Measurements from ENCODE around the gene B4GALNT1. TPM values are rescaled to one million over a fixed set of nuclear protein-coding genes. Genes with fewer than 3 reads are reported as not detected.

The B4GALNT1 gene
- total RNA-seq, 2 experiments from 2014 or later: 1.4 to 1.8 TPM

GRCh38 chr12:57610554-57611107 is 22.4 kb downstream of the B4GALNT1 start:
- Mint-ChIP-seq H3K4me3 (peak overlapping the region; percentile 60), H3K27ac (no peak overlapping the region), H3K36me3 (ENCODE audit: low read depth) (no peaks in the 10 kb centered on the region), H3K4me1 (ENCODE audit: low read depth) (peaks cover 12% of the 10 kb centered on the region), H3K27me3 (ENCODE audit: low read depth) (peaks cover 16% of the 10 kb centered on the region), H3K9me3 (no peaks in the 10 kb centered on the region)
- DNase-seq: no peak
- intact Hi-C loops (cut with micrococcal nuclease): loop anchor here (1.0 to 2.0 kb wide), 2 partner anchors 19 to 22 kb away; partner anchors contain the start of genes B4GALNT1 and PIP4K2C
- CTCF ChIA-PET: interaction anchor here (0.6 to 1.6 kb wide), 4 partner anchors 10 to 30 kb away, joined by 3 to 12 read pairs (median 6); no protein-coding TSS in a partner anchor

DNA sequence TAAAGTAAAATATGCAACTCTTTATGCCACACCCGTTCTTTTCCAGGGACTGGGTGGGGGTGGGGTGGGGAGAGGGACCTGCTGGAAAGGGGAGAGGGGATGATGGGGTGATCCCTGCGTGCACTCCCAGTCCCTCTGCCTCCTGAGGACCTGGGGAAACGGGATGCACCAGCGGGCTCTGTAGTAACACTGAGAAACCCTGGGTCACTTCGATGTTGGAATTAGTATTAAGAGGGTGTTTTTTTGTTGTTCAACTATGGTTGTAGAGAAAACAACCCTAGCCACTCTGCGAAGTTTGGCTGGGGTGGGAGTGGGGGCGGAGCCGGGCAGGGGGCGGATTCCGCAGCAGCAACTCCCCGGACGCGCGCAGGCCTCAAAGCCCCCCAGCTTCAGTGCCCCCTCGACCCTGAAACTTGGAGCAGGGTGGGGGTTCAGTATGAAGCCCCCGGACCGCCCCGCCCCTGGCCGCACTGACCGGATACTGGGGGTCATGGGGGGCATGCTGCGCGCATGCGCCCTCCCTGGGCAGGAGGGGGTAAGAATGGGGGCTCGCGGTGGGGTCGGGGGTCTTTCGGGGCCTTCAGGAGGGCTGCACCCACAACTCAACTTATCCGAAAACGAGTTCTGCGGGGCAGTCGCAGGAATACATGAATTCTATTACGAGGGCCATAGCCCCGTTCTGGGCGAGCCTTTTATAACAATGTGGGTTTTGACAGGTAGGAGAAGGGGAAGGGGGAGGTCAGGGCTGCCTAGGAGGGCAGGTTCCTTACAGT is 23.0 kb downstream of the B4GALNT1 start:
- CTCF ChIA-PET: interaction anchor here (1.0 to 1.6 kb wide), 5 partner anchors 10 to 29 kb away, joined by 3 to 12 read pairs (median 6); partner anchors contain the start of gene B4GALNT1
- DNase-seq: no peak
- Mint-ChIP-seq H3K4me3 (peak overlapping the region; percentile 60), H3K36me3 (ENCODE audit: low read depth) (no peaks in the 10 kb centered on the region), H3K27me3 (ENCODE audit: low read depth) (peaks cover 16% of the 10 kb centered on the region), H3K27ac (no peak overlapping the region), H3K9me3 (no peaks in the 10 kb centered on the region), H3K4me1 (ENCODE audit: low read depth) (peaks cover 18% of the 10 kb centered on the region)
- intact Hi-C loops (cut with micrococcal nuclease): loop anchor here (2.0 kb wide), 1 partner anchor 23 kb away; the partner anchor contains the start of gene B4GALNT1

DNA sequence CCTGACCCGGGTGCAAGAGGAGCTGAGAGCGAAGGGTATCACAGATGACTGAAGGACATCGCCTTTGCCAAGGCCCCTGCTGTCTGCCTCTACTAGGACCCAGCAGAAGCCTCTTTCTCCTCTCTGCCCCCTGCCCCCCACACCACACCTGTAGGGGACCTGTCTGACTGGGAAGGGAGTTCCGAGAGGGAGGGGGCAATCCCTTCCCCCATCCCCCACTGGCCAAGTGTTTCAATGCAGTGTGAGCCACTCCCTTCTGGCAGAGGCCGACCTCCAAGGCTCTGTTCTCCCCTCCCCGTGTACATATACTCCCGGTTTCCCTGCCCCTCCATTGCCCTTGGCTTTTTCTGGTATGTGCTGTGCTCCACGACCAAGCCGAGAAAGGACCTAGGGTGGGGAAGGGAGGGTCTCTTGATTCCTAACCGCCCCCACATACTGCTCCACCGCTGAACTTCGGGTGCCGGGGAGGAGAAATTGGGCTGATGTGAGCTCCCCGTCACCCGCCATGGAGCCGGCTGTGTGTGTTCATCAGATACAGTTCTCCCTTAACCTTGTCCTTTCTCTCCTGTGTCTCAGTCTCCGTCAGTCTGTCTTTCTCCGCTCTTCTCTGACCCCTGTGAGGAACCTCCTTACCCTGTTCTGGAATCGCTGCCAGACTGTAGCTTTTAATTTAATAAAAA is 23.8 kb downstream of the B4GALNT1 start:
- Mint-ChIP-seq H3K4me3 (no peak overlapping the region), H3K9me3 (no peaks in the 10 kb centered on the region), H3K27ac (no peak overlapping the region), H3K4me1 (ENCODE audit: low read depth) (peaks cover 22% of the 10 kb centered on the region), H3K27me3 (ENCODE audit: low read depth) (peaks cover 16% of the 10 kb centered on the region), H3K36me3 (ENCODE audit: low read depth) (no peaks in the 10 kb centered on the region)
- CTCF ChIA-PET: interaction anchor here (1.2 to 1.5 kb wide), 2 partner anchors 11 to 24 kb away, joined by 3 to 6 read pairs; partner anchors contain the start of gene B4GALNT1
- intact Hi-C loops (cut with micrococcal nuclease): no loop called here
- DNase-seq: no peak

DNA sequence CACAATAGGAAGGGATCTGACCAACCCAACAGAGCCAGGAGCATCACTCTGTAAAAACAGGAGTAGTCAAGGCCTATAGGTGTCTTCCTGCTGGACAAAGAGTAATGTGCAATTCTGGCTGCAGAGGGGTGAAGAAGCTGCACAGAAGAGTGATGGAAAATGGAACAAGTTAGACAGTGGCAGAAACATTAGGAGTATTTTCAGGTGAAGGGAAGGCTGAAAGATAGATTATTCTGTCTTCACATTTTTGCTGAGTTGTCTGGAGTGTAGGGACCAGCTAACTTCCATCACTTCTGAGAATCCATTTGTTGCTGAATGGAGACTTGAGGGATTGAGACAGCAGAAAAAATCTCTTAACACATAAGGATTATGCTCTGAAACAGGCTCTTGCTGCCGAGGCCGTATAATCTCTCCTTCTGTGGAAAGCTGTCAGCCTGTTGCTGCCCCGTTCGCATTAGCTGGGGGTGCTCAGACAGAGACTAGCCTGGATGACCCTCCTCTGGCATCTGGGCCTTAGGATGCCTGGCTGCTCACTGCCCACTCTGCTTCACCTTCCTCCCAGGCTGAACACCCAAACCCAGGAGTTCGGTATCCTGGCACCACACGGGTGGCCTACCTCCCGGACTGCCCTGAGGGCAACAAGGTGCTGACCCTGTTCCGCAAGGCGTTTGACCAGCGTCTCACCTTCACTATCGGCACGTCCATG is 24.9 kb downstream of the B4GALNT1 start:
- Mint-ChIP-seq H3K36me3 (ENCODE audit: low read depth) (no peaks in the 10 kb centered on the region), H3K4me1 (ENCODE audit: low read depth) (peaks cover 31% of the 10 kb centered on the region), H3K4me3 (no peak overlapping the region), H3K27ac (no peak overlapping the region), H3K9me3 (no peaks in the 10 kb centered on the region), H3K27me3 (ENCODE audit: low read depth) (peaks cover 12% of the 10 kb centered on the region)
- no peak for DNase-seq
- CTCF ChIA-PET: interaction anchor here (0.6 kb wide), 1 partner anchor 18 kb away, joined by 4 read pairs; no protein-coding TSS in a partner anchor
- intact Hi-C loops (cut with micrococcal nuclease): no loop called here

DNA sequence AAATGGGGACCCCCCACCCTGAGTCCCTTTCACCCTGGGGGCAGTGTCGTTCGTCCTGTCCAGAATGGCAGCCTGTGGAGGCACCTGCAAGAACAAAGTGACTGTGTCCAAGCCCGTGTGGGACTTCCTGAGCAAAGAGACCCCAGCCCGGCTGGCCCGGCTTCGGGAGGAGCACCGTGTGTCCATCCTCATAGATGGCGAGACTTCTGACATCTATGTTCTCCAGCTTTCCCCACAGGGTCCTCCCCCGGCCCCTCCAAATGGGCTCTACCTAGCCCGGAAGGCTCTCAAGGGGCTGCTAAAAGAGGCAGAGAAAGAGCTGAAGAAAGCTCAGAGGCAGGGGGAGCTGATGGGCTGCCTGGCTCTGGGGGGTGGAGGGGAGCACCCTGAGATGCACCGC is 26.2 kb downstream of the B4GALNT1 start:
- intact Hi-C loops (cut with micrococcal nuclease): no loop called here
- Mint-ChIP-seq H3K27me3 (ENCODE audit: low read depth) (peaks cover 3% of the 10 kb centered on the region), H3K4me1 (ENCODE audit: low read depth) (peaks cover 31% of the 10 kb centered on the region), H3K27ac (no peak overlapping the region), H3K9me3 (no peaks in the 10 kb centered on the region), H3K4me3 (no peak overlapping the region), H3K36me3 (ENCODE audit: low read depth) (peaks cover 5% of the 10 kb centered on the region)
- CTCF ChIA-PET: interaction anchor here (2.0 kb wide), 1 partner anchor 8 kb away, joined by 9 read pairs; no protein-coding TSS in a partner anchor
- no peak for DNase-seq

DNA sequence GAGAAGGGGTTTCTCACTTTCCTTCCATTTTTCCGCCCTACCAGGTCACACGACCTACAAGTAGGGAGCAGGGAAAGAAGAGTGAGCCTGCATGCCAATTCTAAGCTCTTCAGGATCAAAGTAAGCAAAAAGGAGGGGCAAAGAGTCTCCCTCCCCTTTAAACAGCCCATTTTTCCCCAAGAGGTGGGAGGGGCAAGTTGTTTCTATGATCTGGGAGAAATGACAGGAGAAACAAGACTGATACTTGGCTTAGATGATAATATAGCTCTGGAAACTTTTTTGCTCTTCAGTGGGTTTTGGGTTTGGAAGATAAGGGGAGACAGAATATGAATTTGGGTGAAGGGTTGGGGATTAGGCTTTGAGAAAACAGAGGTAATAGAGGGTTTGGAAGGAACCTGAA is 26.6 kb downstream of the B4GALNT1 start:
- H3K27ac Mint-ChIP-seq: no peak overlapping the region
- CTCF ChIA-PET: interaction anchor here (2.0 kb wide), 1 partner anchor 8 kb away, joined by 9 read pairs; no protein-coding TSS in a partner anchor
- intact Hi-C loops (cut with micrococcal nuclease): no loop called here
- peaks cover 30% of the 10 kb centered on the region for H3K4me1 Mint-ChIP-seq (ENCODE audit: low read depth)
- peaks cover 5% of the 10 kb centered on the region for H3K36me3 Mint-ChIP-seq (ENCODE audit: low read depth)
- H3K27me3 Mint-ChIP-seq (ENCODE audit: low read depth): peaks cover 3% of the 10 kb centered on the region
- DNase-seq: no peak
- no peaks in the 10 kb centered on the region for H3K9me3 Mint-ChIP-seq
- no peak overlapping the region for H3K4me3 Mint-ChIP-seq

- CTCF ChIA-PET: interaction anchor here (1.3 to 2.0 kb wide), 2 partner anchors 9 to 15 kb away, joined by 3 to 9 read pairs; no protein-coding TSS in a partner anchor
- intact Hi-C loops (cut with micrococcal nuclease): loop anchor here (2.0 kb wide), 1 partner anchor 15 kb away; the partner anchor contains the start of gene PIP4K2C
- no peaks in the 10 kb centered on the region for H3K9me3 Mint-ChIP-seq
- H3K4me3 Mint-ChIP-seq: peak overlapping the region; percentile 77
- peaks cover 5% of the 10 kb centered on the region for H3K36me3 Mint-ChIP-seq (ENCODE audit: low read depth)
- peaks cover 3% of the 10 kb centered on the region for H3K27me3 Mint-ChIP-seq (ENCODE audit: low read depth)
- DNase-seq: no peak
- H3K27ac Mint-ChIP-seq: no peak overlapping the region
- H3K4me1 Mint-ChIP-seq (ENCODE audit: low read depth): peaks cover 29% of the 10 kb centered on the region
Measured at GRCh38 chr12:57605811-57606311, 27.1 kb downstream of the B4GALNT1 start.

- CTCF ChIA-PET: interaction anchor here (1.3 to 2.0 kb wide), 2 partner anchors 9 to 16 kb away, joined by 3 to 9 read pairs; no protein-coding TSS in a partner anchor
- Mint-ChIP-seq H3K36me3 (ENCODE audit: low read depth) (peaks cover 5% of the 10 kb centered on the region), H3K27me3 (ENCODE audit: low read depth) (no peaks in the 10 kb centered on the region), H3K9me3 (no peaks in the 10 kb centered on the region), H3K4me3 (peak overlapping the region; percentile 77), H3K4me1 (ENCODE audit: low read depth) (peaks cover 22% of the 10 kb centered on the region), H3K27ac (no peak overlapping the region)
- DNase-seq: no peak
- intact Hi-C loops (cut with micrococcal nuclease): loop anchor here (2.0 kb wide), 1 partner anchor 14 kb away; the partner anchor contains the start of gene PIP4K2C
Measured at GRCh38 chr12:57604992-57605810, 27.8 kb downstream of the B4GALNT1 start.

DNA sequence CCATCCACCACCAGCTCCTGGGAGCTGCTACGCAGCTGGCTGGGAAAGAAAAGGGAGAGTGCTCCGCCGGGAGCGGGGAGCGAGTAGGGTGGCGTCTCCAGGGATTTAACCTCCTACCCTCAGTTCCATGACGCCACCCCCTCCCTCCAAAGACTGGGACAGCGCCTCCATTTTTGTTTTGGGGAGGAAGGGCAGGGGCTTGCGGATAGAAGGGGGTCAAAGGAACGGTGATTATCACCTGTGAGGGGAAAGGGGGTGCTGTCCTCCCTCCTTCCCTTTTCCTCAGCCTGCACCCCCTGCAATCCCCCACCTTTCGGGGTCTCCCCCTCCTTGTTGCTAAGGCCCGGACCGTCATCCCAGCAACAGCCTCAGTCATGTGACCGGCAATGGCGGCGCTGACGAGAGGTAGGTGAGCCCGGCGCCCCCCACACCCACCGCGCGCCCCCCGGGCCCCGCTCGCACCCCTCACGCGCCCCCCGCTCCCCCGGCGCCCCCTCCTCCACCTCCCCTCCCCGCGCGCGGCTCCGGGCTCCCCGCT is 28.5 kb downstream of the B4GALNT1 start, which contains the start of gene DTX3:
Gene DTX3 (plus strand): TSS at position 371 of the 538 bp plus-strand sequence. CDS start 1,694 bp downstream, outside the sequence.
- peak within 1 kb of the TSS; percentile 77 for H3K4me3 Mint-ChIP-seq
- peak within 1 kb of the TSS; percentile 63 for H3K27ac Mint-ChIP-seq
- intact Hi-C loops (cut with micrococcal nuclease): loop anchor here (2.0 kb wide), 1 partner anchor 14 kb away; the partner anchor contains the start of gene PIP4K2C
- H3K9me3 Mint-ChIP-seq: no peaks in the 10 kb centered on the region
- peaks cover 6% of the 10 kb centered on the region for H3K36me3 Mint-ChIP-seq (ENCODE audit: low read depth)
- peak; percentile 62 for DNase-seq
- H3K27me3 Mint-ChIP-seq (ENCODE audit: low read depth): no peaks in the 10 kb centered on the region
- H3K4me1 Mint-ChIP-seq (ENCODE audit: low read depth): peaks cover 22% of the 10 kb centered on the region
- CTCF ChIA-PET: interaction anchor here (1.3 kb wide), 1 partner anchor 16 kb away, joined by 3 read pairs; no protein-coding TSS in a partner anchor

GRCh38 chr12:57603815-57604453 is 29.1 kb downstream of the B4GALNT1 start:
- H3K4me1 Mint-ChIP-seq (ENCODE audit: low read depth): peaks cover 22% of the 10 kb centered on the region
- CTCF ChIA-PET: interaction anchor here (0.6 to 1.3 kb wide), 3 partner anchors 19 to 577 kb away, joined by 3 read pairs; no protein-coding TSS in a partner anchor

More at GRCh38 chr12:57603815-57604453, 29.1 kb downstream of the B4GALNT1 start:
- Mint-ChIP-seq H3K36me3 (ENCODE audit: low read depth) (peaks cover 6% of the 10 kb centered on the region), H3K27me3 (ENCODE audit: low read depth) (no peaks in the 10 kb centered on the region), H3K4me3 (peak overlapping the region; percentile 77), H3K9me3 (no peaks in the 10 kb centered on the region), H3K27ac (no peak overlapping the region)
- no peak for DNase-seq
- intact Hi-C loops (cut with micrococcal nuclease): loop anchor here (2.0 kb wide), 1 partner anchor 13 kb away; the partner anchor contains the start of gene PIP4K2C

Data from activated naive CD4-positive, alpha-beta T cell treated with anti-CD3 and anti-CD28 coated beads for 36 hours (primary cell).